Measurements from ENCODE around the gene CFAP92.
A peak's percentile ranks its signal among the peaks of the same experiment; 100 is the strongest.

Gene CFAP92, protein sequence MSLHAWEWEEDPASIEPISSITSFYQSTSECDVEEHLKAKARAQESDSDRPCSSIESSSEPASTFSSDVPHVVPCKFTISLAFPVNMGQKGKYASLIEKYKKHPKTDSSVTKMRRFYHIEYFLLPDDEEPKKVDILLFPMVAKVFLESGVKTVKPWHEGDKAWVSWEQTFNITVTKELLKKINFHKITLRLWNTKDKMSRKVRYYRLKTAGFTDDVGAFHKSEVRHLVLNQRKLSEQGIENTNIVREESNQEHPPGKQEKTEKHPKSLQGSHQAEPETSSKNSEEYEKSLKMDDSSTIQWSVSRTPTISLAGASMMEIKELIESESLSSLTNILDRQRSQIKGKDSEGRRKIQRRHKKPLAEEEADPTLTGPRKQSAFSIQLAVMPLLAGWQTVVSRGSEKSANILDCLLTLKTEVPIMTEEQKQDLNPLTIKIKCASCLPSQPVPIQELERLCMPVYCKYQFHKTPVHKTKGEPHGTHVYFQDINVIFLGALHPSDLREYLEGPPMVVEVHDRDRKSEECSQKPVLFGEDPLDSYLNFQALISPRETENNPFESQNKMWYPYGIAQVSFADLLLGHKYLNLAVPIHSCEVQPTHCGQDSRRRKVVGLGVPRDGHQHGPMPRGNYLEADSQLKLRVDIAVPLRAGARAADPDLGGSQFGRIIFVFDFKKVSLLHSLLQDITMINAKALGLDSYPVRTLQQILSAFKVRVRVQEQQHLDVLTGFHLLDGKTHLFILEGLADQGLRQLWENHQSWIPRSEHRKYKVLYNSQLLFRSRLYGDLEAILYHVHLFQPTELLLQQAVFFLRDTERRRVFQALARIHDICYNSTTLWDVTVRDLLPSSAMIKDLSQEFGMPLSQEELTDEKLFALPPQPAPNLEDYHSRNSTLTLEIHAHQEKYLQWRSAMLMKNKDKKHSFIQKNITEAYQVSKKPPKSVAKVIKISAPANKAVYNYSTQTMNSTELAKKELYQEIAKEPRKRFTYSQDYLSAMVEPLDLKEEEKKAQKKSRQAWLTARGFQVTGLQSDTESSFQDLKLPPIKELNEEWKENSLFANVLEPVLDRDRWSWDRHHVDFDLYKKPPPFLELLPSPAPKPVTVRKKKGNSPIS

DNA sequence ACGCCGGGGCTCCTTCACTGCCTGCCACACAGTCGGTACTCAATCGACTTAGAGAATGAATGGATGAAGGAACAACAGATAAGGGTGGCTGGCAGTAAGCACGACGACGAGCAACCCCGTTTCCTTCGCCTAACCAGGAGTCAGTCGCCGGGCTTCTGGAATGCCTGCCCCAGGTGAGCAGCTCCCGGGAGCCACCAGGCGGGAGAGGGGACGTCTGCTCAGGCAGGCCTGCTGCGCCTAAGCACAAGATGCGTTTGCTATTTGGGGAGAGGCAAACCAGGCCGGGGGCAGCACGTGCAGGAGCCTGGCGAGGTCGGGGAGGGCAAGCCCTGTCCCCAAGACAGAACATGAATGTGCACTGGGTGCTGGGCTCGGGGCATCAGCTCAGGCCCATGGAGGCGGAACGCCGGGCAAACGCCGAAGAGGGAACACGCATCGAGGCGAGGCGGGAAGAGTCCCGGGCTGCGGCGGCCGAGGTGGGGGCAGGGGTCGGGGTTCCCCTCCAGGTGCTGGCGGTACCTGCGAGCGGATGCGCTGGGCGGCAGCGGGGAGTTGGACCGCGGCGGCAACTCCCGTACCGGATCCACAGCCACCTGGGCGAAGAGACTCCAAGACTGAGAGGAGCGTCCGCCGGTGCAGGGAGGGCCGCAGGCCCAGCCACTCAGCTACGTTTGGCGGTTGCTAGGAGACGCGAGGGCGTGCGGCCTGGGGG lies at the start of gene CFAP92:
Gene CFAP92, minus strand, starts transcription at position 616 of the 712 bp plus-strand sequence. CDS start 772 bp downstream, outside the sequence.
- no peak for FAIRE-seq

DNA sequence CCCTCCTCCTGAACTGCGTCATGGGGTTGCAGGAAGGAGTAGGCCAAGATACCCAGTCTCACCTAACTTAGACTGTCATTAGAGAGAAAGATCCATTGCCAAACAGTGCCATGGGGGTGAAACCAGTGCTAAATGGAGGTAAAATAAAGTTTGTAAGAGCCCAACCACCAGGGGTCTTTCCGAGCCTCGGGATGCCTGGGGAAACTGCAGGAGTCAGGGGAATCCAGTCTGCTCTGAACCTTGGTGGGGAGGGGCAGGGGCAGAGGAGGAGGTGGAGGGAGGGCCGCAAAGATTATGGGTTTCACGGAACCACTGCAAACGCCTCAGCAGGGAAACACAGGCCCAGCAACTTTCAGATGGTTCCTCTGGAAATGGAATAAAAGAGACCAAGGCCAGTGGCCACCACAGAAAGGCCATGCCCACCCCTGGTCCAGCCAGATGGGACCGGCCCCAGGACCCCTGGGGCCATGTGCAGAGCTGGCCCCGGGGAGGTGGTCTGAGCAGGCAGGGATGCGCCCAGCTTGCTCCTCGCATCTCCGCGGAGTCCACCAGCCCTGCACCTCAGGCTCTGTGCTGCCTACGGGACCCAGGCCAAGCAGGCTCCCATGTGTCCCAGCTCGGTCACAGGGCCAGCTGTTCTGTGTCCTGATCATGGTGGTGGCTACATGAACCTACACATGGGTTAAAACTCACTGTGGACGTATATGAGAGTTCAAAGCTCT lies 46.9 kb upstream of the CFAP92 start:
- FAIRE-seq (no peak), DNase-seq (ENCODE audit: low spot score) (no peak)

More for the DNA sequence above, at the start of gene CFAP92:
- DNase-seq (ENCODE audit: low spot score) = no peak

DNA sequence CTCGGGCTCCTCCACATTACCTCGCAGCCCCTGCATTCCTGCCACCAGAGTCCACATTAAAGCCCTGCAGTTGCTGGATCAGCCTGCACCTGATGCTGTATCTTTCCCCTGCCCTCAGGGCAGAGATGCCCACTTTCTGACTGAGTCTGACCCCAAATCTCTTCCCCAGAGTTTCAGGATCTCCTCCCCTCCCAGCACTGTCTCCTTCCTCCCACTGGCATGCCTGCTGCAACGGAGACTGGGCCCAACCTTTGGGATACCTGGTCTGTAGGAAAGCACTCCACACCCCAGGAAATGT lies 46.1 kb upstream of the CFAP92 start:
- FAIRE-seq = no peak
- DNase-seq (ENCODE audit: low spot score) = no peak

DNA sequence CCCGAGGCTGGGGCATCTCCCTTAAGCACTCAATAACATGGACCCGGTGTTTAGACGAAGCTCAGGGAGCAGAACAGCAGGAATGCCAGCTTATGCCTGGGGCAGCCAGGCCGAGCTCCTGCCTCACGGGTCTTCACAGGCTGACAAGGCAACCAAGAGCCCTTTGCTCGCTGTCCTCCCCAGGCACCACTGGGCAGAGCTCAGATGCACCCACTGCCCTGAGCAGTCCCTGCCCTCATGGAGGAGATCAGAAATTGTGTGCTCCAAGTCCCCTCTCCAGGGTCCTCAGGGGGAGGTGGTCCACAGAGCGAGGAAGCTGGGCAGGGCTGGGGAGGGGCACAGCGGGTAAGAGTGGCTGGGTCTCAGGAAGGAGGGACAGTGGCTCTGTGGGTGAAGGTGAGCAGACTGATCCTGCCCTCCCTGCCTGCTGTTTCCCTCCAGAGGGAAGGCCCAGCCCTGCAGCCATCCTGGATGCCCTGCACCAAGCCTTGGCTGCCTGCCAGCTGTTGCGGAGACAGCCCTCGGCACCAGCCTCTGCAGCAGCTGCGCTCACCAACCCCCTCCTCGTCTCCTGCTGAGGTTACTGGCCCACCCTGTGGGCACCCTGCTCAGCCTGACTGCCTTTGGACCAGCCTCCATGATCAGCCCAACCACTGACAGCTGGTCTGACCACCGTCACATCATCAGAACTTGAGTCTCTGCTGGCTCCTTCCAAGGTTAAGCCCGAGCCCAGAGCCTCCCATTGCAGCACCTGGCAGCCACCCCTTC lies 45.6 kb upstream of the CFAP92 start:
- peak; percentile 54 for DNase-seq (ENCODE audit: low spot score)

DNA sequence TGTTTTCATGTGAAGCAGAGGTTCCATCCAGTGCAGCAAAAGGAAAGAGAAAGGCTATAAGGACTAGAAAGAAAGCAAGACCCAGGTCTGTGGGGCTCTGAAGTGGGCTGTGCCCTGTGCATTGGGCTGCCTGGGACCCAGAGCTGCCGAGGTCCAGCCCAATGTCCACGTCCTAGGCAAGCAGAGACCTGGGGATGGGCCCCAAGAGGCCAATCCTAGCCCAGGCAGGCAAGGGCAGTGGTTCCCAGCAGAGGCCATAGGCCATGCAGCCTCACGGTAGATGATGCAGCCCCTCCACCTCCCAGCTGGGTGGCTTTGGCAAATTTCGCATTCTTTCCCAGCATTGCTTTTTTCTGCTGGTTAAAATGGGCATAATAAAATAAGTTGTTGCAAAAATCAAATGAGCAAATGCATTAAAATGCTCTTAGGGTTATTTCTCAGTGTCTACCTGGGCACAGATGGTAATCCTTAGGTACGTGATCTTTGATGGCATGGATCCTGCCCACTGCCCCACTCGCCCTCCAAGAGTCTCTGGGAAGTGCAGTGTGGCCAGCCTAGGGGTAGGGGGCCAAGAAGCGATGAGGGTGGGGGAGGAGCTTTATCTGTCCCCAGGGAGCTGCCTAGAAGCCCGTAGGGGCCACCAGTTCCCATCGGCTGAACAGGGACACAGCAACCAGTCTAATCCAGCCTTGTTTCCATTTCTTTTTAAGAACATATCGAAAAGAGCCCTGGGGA lies 44.4 kb upstream of the CFAP92 start:
- FAIRE-seq = no peak

More for the DNA sequence above, 45.6 kb upstream of the CFAP92 start:
- no peak for FAIRE-seq

DNA sequence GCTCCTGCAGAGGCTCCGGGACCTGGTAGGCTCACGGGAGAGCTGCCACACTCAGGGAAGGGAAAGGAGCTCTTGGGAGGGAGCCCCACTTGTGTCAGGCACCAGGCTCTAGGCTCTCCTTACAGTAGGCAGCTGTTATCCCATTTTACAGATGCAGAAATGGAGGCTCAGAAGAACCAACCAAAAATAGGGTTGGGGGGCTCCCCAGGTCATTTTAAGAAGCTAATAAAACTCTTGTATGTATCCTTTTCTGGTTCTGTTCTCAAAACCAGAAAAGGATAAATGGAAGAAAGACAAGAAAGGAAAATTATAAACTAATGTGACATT lies 43.2 kb upstream of the CFAP92 start:
- DNase-seq (ENCODE audit: low spot score) (no peak), FAIRE-seq (no peak)

More for the DNA sequence above, 44.4 kb upstream of the CFAP92 start:
- no peak for DNase-seq (ENCODE audit: low spot score)

DNA sequence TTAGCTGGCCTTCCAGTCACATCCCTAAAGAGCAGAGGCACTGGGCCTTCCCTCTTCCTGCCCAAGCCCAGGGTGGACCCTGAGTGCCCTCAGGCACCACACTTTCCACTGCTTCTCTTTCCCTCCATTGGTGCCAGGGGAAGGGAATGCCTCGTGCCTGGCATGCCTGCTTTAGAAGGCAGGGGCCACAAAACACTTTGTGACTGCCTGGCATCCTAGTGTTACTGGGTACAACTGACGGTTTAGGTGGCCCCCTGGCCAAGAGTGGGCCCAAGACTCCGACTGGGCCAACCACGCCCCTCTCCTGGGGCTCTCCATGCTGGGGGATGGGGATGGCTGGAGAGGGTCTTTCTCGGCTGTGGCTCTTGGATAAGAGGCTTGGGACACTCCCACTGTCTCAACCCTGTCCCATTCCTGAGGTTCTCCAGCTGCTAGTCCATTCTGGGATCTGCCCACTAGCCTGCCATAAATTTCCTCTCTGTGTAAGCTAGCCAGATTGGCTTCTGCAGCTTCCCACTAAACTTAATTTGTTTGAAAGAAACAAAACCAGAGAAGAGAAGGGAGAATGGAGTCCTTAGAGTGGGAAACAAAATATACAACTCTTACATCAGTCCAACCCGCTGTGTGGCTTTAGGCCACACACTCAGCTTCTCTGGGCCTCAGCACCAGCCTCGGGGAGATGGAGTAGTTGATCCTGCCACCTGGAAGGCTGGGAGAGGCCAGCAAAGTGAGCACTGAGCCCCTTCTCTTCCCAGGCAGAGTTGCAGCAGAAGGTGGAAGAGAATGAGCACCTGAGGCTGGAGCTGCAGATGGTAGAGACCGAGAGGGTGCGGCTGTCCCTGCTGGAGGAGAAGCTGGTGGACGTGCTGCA lies 42.6 kb upstream of the CFAP92 start:
- DNase-seq (ENCODE audit: low spot score) = no peak
- FAIRE-seq = no peak

DNA sequence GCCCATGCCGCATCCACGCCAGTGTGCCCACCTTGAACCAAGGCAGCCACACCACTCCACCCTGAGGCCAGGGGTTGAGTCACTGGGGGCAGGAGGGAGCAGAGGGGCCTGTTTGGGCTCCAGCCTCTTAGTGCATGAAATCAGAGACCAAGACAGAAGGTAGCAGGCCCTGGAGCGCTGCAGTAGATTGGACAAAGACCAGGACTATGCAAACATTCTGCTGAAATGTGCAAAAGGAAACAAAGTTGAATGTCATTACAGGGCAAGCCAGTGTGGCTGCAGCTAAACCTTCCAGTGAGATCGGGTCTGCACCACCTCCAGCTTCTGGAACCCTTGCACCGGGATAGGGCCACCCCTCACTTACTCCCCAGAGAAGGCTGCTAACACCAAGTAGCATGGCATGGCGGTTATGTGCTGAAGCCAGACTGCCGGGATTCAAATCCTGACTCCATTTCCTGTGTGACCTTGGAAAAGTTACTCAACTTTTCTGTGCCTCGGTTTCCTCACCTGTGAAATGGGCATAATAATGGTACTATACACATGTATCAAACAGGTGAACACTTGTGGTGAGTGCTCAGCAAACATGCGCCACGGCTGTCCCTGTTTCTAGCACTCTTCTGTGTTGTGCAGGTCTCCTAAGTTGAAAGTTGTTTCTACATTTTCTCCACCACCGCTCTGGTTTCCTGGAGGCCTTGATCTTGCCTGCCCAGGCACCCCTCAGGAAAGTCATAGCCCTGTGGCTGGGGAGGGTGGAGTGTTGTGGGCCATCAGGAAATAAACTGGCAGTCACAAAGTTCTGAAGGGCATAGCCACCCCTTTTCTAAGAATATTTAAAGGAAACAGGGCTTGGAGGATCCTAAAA lies 41.7 kb upstream of the CFAP92 start:
- FAIRE-seq (no peak), DNase-seq (ENCODE audit: low spot score) (no peak)

DNA sequence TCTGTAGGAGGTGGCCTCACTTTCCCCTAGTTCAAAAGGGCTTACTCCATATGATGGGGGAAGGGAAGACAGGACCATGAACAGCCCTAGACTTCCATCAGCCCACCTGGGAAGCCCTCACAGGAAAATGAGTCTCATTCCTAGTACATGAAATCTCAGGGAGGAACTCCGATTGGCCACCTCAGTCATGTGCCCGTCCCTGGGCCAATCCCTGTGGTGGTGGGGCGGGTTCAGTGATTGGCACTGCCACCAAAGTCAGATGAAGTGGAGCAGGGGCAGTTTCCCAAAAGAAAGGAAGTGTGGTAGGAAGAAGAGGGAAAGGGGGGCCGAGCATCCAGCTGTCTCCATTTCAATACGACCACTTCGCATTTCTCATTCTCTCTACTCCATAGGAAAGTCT lies 40.8 kb upstream of the CFAP92 start:
- FAIRE-seq = no peak

DNA sequence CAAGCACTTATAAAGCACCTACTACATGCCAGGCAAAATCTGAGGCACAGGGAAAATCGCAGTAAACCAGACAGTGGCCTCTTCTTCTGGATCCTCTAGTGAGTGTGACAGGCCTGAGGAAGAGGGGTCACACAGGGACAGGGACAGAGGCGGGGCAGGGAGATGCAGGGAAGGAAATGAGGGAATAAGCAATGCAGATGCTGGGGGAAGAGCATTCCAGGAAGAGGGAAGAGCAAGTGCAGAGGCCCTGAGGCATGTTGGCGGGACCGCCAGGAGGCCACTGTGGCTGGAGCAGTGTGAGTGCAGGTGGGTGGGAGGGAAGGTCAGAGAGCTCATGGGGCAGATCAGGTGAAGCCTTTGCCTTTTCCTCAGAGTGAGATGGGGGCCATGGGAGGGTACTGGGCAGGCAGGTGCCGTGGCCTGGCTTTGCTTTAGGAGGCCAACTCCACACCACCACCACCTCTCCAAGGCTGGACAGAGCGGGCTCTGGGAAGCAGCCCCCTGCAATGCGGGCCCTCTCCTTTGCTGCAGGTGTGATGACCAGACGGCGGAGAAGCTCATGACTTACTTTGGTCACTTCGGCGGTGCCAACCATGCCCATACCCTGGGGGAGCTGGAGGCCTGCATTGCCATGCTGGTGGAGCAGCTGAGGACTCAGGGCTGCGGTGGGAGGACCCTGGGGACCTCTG lies 39.9 kb upstream of the CFAP92 start:
- no peak for DNase-seq (ENCODE audit: low spot score)
- no peak for FAIRE-seq

More for the DNA sequence above, 40.8 kb upstream of the CFAP92 start:
- DNase-seq (ENCODE audit: low spot score) = no peak

DNA sequence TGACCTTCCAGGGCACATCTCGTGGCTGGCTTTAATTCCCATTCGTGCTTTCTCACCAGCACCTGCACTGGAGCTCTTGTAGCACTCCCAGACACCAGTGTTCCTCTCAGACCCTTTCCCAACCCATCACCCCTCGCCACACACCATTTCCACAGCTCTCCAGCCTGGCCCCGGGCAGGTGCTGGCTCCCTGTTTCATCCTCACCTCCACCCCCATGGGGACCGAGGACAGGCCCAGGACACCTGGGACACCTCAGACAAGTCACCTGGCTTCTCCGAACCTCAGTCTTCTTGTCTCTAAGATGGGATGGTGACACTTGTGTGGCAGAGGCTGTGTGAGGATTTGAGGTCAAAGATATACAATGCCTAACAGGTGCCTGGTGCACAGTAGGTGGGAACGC lies 39.3 kb upstream of the CFAP92 start:
- DNase-seq (ENCODE audit: low spot score) = no peak
- no peak for FAIRE-seq

DNA sequence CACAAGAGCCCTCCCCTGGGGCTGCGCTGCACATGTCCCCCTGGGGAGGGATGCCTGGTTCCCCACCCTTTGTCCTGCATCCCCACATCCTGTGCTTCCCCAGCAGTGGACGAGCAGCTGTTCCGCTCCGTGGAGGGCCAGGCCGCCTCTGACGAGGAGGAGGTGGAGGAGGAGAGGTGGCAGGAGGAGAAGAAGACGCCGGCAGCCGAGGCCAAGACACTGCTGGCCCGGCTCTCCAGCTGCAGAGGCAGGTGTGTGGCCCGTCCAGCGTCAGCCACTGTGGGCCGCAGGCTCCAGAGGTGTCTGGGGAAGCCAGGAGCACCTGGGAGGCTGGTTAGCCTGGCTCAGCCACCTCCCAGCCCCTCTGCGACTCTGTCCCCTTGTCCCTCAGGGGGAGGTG lies 38.8 kb upstream of the CFAP92 start:
- DNase-seq (ENCODE audit: low spot score) (no peak), FAIRE-seq (no peak)

DNA sequence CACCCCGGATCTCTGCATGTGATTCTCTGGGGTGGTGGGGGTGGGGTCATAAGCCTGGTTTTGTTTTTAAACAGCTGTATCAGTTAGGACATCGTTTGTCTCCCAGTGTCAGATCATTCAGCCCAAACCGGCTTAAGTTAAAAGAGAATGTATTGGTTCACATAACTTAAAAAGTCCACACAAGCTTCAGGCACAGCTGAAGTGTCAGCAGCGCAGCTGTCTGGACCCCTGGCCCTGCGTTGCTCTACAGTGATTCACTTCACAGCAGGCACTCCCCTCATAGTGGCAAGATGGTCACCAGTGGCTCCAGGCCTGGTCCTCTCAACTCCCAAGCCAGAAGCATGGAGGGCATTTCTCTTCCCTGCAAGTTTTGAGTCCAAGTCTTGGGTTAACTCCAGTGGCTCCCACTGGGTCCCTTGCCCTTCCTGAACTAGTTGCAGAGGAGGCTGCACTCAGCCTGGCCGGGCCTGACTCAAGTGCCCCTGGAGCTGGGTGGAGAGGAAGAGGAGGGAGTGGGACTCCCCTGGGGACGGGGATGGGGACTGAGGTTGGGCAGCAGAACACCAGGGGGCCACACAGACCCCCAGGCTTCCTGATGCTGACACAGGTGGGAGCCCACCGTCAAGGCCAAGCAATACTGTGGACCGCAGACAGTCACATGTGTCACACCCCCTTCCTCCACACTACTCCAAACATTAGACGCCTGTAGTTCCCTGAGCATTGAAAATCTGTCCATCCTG lies 37.8 kb upstream of the CFAP92 start:
- FAIRE-seq = no peak
- DNase-seq (ENCODE audit: low spot score) = no peak

DNA sequence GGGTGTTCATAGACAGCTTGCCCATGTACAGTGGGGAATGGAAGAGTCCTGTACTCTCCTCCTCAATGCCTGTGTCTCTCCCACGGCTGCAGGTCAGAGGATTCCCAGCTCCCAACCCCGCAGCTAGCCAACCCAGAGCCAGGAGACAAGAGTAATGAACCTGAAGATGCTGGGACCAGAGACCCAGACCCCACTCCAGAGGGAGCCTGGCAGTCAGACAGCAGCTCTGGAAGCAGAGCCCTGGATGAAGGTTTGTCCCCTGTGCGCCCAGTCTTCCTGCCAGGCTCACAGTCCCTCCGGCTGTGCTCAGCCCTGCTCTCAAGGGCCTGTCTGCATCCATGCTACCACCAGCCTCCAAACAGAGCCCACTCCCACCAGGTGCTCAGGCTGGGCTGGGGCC lies 36.7 kb upstream of the CFAP92 start:
- FAIRE-seq (no peak), DNase-seq (ENCODE audit: low spot score) (no peak)

DNA sequence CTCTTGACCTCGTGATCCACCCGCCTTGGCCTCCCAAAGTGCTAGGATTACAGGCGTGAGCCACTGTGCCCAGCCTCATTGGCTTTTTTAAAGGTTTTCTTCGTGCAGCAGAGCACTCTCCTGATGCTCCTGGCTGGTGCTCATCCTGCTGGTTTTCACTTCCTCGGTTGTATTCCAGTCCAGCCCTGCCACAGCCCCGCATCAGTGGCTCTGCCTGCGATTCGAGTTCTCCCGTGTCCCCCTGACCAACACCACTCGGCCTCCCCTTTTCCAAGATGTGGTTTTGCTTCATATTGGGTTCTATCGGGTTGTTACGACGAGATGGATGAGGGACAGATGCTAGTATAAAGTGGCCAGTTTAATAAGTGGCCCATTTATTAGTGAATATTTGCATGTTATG lies 35.0 kb upstream of the CFAP92 start:
- DNase-seq (ENCODE audit: low spot score) (no peak), FAIRE-seq (no peak)

DNA sequence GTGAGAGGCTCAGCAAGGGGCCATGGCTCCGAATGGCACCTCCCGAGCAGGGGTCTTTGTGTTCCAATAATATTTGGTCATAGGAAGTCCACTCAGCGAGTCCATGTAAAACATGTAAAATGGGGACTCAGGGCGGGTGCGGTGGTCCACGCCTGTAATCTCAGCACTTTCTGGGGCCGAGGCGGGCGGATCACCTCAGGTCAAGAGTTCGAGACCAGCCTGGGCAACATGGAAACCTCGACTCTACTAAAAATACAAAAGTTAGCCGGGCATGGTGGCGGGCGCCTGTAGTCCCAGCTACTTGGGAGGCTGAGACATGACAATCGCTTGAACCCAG lies 33.6 kb upstream of the CFAP92 start:
- no peak for FAIRE-seq
- DNase-seq (ENCODE audit: low spot score) = no peak
